H9 (cell line): ENCODE measurements around the gene CCDC12. TPM values are rescaled to one million over a fixed set of nuclear protein-coding genes. Genes with fewer than 3 reads are reported as not detected.
A peak's percentile ranks its signal among the peaks of the same experiment; 100 is the strongest.

Experiments used
- DNase-seq: peaks from one replicate; pipeline ENCODE4 v3.0.0-alpha.2; 2017
- H2AFZ ChIP-seq: one replicate; pipeline ENCODE4 v1.6.1; 2013; ENCODE audit warnings: mild to moderate bottlenecking, low read length, control low read depth, moderate library complexity
- H2AK5ac ChIP-seq: 2 replicates; pipeline ENCODE4 v1.6.1; 2013; ENCODE audit warnings: low read length, control low read depth, mixed read lengths; ENCODE audit not compliant: insufficient read length
- H2BK120ac ChIP-seq: one replicate; pipeline ENCODE4 v1.6.1; 2013; ENCODE audit warnings: low read depth, mild to moderate bottlenecking, low read length, control low read depth, inconsistent platforms; ENCODE audit not compliant: poor library complexity, severe bottlenecking
- H2BK12ac ChIP-seq: 2 replicates; pipeline ENCODE4 v1.6.1; 2013; ENCODE audit warnings: low read length, control low read depth, mixed read lengths, low read depth; ENCODE audit not compliant: insufficient read length
- H2BK15ac ChIP-seq: 2 replicates; pipeline ENCODE4 v1.6.1; 2013; ENCODE audit warnings: low read depth, low read length, control low read depth
- H2BK20ac ChIP-seq: one replicate; pipeline ENCODE4 v1.6.1; 2013; ENCODE audit warnings: low read depth, mild to moderate bottlenecking, low read length, control low read depth, inconsistent platforms; ENCODE audit not compliant: poor library complexity, severe bottlenecking
- H2BK5ac ChIP-seq: 2 replicates; pipeline ENCODE4 v1.6.1; 2013; ENCODE audit warnings: low read length, control low read depth, mixed read lengths; ENCODE audit not compliant: insufficient read length
- H3K14ac ChIP-seq: 2 replicates; pipeline ENCODE4 v1.6.1; 2013; ENCODE audit warnings: low read length, control low read depth; ENCODE audit not compliant: insufficient read depth
- H3K18ac ChIP-seq: 2 replicates; pipeline ENCODE4 v1.6.1; 2013; ENCODE audit warnings: low read depth, mild to moderate bottlenecking, mixed read lengths, low read length, control low read depth; ENCODE audit not compliant: insufficient read length
- H3K23ac ChIP-seq: 2 replicates; pipeline ENCODE4 v1.6.1; 2013; ENCODE audit warnings: low read length, control low read depth, mixed read lengths, low read depth; ENCODE audit not compliant: insufficient read length
- H3K23me2 ChIP-seq: 2 replicates; pipeline ENCODE4 v1.6.1; 2013; ENCODE audit warnings: low read depth, mild to moderate bottlenecking, mixed read lengths, low read length, control low read depth; ENCODE audit not compliant: insufficient read length, poor library complexity, severe bottlenecking
- H3K27ac ChIP-seq: 2 replicates; pipeline ENCODE4 v1.5.1; 2013; ENCODE audit warnings: low read length, control low read depth, mixed read lengths, low read depth; ENCODE audit not compliant: insufficient read length
- H3K27me3 ChIP-seq: 2 replicates; pipeline ENCODE4 v1.6.1; 2013; ENCODE audit warnings: low read length, control low read depth, inconsistent platforms; ENCODE audit not compliant: insufficient read depth
- H3K4ac ChIP-seq: 2 replicates; pipeline ENCODE4 v1.6.1; 2013; ENCODE audit warnings: low read depth, mild to moderate bottlenecking, control low read depth, inconsistent platforms, low read length, moderate library complexity
- H3K4me1 ChIP-seq: 2 replicates; pipeline ENCODE4 v1.6.1; 2013; ENCODE audit warnings: low read length, control low read depth, inconsistent platforms; ENCODE audit not compliant: insufficient read depth
- H3K4me2 ChIP-seq: 2 replicates; pipeline ENCODE4 v1.6.1; 2013; ENCODE audit warnings: low read length, control low read depth, mixed read lengths; ENCODE audit not compliant: insufficient read length, insufficient read depth
- H3K56ac ChIP-seq: 2 replicates; pipeline ENCODE4 v1.6.1; 2013; ENCODE audit warnings: low read depth, mild to moderate bottlenecking, mixed read lengths, low read length, control low read depth; ENCODE audit not compliant: insufficient read length
- H3K79me1 ChIP-seq: 2 replicates; pipeline ENCODE4 v1.6.1; 2013; ENCODE audit warnings: low read depth, mild to moderate bottlenecking, moderate library complexity, low read length, control low read depth, inconsistent platforms; ENCODE audit not compliant: insufficient read depth, poor library complexity, severe bottlenecking
- H3K79me2 ChIP-seq: 2 replicates; pipeline ENCODE4 v1.6.1; 2013; ENCODE audit warnings: low read length, control low read depth, inconsistent platforms; ENCODE audit not compliant: insufficient read depth
- H3K9ac ChIP-seq: 2 replicates; pipeline ENCODE4 v1.6.1; 2013; ENCODE audit warnings: low read length, control low read depth, mixed read lengths; ENCODE audit not compliant: insufficient read length; ENCODE audit errors: extremely low read depth
- H3K9me3 ChIP-seq: one replicate; pipeline ENCODE4 v1.6.1; 2013; ENCODE audit warnings: low read depth, low read length, inconsistent platforms; ENCODE audit not compliant: control insufficient read depth
- H3T11ph ChIP-seq: one replicate; pipeline ENCODE4 v1.6.1; 2013; ENCODE audit warnings: mild to moderate bottlenecking, low read length, control low read depth, inconsistent platforms
- H4K20me1 ChIP-seq: one replicate; pipeline ENCODE4 v1.6.1; 2013; ENCODE audit not compliant: control insufficient read depth, insufficient read length, insufficient read depth
- H4K5ac ChIP-seq: 2 replicates; pipeline ENCODE4 v1.6.1; 2013; ENCODE audit warnings: low read depth, mild to moderate bottlenecking, mixed read lengths, low read length, control low read depth; ENCODE audit not compliant: insufficient read length
- H4K8ac ChIP-seq: replicated peaks from 2 replicates; pipeline ENCODE4 v1.6.1; 2013; ENCODE audit warnings: low read length, control low read depth, mixed read lengths, low read depth; ENCODE audit not compliant: insufficient read length
- H4K91ac ChIP-seq: 2 replicates; pipeline ENCODE4 v1.6.1; 2013; ENCODE audit warnings: low read depth, mild to moderate bottlenecking, moderate library complexity, mixed read lengths, low read length, control low read depth; ENCODE audit not compliant: insufficient read length
- H3K27ac Mint-ChIP-seq, 3 experiments: 2 replicates in 2 of 3; 3 replicates in 1 of 3; pipeline ENCODE4 v1.8.0; 2020 to 2021; ENCODE audit warnings: mixed read lengths in 3 of 3, mild to moderate bottlenecking in 1 of 3, moderate library complexity in 1 of 3
- H3K27me3 Mint-ChIP-seq: 2 replicates; pipeline ENCODE4 v1.8.0; 2021; ENCODE audit warnings: low read depth, mild to moderate bottlenecking, moderate library complexity, mixed read lengths
- H3K36me3 Mint-ChIP-seq, 3 experiments: 2 replicates in 2 of 3; 3 replicates in 1 of 3; pipeline ENCODE4 v1.8.0; 2020 to 2021; ENCODE audit warnings: low read depth in 3 of 3, mixed read lengths in 3 of 3; ENCODE audit not compliant: insufficient read depth in 1 of 3
- H3K4me1 Mint-ChIP-seq, 2 experiments: 2 replicates each; pipeline ENCODE4 v1.8.0; 2020; ENCODE audit warnings: mixed read lengths in 2 of 2
- H3K4me3 Mint-ChIP-seq, 2 experiments: 2 replicates in 1 of 2; 3 replicates in 1 of 2; pipeline ENCODE4 v1.8.0; 2020 to 2021; ENCODE audit warnings: mild to moderate bottlenecking in 2 of 2, mixed read lengths in 2 of 2, moderate library complexity in 1 of 2
- H3K9me3 Mint-ChIP-seq, 2 experiments: 2 replicates in 1 of 2; 3 replicates in 1 of 2; pipeline ENCODE4 v1.8.0; 2020; ENCODE audit warnings: mild to moderate bottlenecking in 2 of 2, mixed read lengths in 2 of 2, moderate library complexity in 1 of 2
- whole genome bisulfite sequencing: extraction: QIAGEN DNeasy Blood & Tissue Kit; methylation state at CpG from one replicate; pipeline ENCODE4 v1.1.7; 2013; ENCODE audit warnings: missing lambda C conversion rate, low lambda C conversion rate, mixed read lengths; ENCODE audit not compliant: insufficient read length; ENCODE audit errors: extremely low coverage; 5-methylcytosine and 5-hydroxymethylcytosine counted together
- total RNA-seq: library from RNA; stranded (reverse); gene quantifications from 2 replicates; pipeline ENCODE4 v1.2.1, GENCODE V29; 2021
- TF ChIP-seq, protein P1 (sequence below): fragments of 200-600 bp; sonication (generic); conservative IDR thresholded peaks from 3 replicates; pipeline ENCODE4 v1.8.0; 2021; ENCODE audit warnings: antibody characterized with exemption, mild to moderate bottlenecking

Gene CCDC12
- total RNA-seq, 1 experiment from 2014 or later: 54.0 TPM

DNA sequence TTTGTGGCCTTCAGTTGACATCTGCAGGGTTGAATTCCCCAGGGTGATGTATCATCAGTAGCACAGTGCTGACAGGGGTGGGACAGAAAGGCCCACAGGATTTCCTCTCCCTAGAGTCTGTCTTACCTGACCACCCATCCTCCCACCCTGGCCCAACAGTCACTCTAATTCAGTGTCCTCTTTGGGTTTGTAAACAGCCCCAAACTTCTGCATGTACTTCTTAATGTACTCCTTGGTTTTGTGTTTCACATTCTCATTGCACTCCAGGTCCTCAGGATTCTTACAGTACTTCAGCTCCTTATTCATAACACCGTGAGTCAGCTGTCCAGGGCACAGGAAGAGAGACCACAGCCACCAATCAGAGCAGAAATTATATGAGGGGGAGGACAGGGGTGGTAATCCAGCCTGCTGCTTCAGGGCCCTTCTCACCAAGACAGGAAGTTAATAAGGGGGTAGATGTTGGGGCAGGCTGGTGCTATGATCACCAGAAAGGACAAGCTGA, 40.4 kb upstream of the CCDC12 start:
- TF ChIP-seq, protein P1, sequence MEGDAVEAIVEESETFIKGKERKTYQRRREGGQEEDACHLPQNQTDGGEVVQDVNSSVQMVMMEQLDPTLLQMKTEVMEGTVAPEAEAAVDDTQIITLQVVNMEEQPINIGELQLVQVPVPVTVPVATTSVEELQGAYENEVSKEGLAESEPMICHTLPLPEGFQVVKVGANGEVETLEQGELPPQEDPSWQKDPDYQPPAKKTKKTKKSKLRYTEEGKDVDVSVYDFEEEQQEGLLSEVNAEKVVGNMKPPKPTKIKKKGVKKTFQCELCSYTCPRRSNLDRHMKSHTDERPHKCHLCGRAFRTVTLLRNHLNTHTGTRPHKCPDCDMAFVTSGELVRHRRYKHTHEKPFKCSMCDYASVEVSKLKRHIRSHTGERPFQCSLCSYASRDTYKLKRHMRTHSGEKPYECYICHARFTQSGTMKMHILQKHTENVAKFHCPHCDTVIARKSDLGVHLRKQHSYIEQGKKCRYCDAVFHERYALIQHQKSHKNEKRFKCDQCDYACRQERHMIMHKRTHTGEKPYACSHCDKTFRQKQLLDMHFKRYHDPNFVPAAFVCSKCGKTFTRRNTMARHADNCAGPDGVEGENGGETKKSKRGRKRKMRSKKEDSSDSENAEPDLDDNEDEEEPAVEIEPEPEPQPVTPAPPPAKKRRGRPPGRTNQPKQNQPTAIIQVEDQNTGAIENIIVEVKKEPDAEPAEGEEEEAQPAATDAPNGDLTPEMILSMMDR: no peak
- Histone ChIP-seq H2AK5ac (no peak overlapping the region), H2BK15ac (no peak overlapping the region), H2BK120ac (no peak overlapping the region), H4K20me1 (no peaks in the 10 kb centered on the region), H3K27me3 (no peaks in the 10 kb centered on the region), H3K23me2 (no peaks in the 10 kb centered on the region), H3T11ph (no peak overlapping the region), H3K79me2 (no peaks in the 10 kb centered on the region), H3K23ac (no peak overlapping the region), H4K91ac (no peak overlapping the region), H3K4me2 (no peak overlapping the region), H3K14ac (no peak overlapping the region), H3K18ac (no peak overlapping the region), H3K27ac (no peak overlapping the region), H4K8ac (no peak overlapping the region), H3K4ac (no peak overlapping the region), H2AFZ (no peak overlapping the region), H2BK12ac (no peak overlapping the region), H3K9me3 (no peaks in the 10 kb centered on the region), H2BK20ac (no peak overlapping the region), H2BK5ac (no peak overlapping the region), H3K79me1 (no peaks in the 10 kb centered on the region), H3K4me1 (no peaks in the 10 kb centered on the region), H3K9ac (no peak overlapping the region), H3K56ac (no peak overlapping the region), H4K5ac (no peak overlapping the region)
- Mint-ChIP-seq H3K9me3 (no peaks in the 10 kb centered on the region), H3K27ac (peak overlapping the region in 1 of 3 experiments; percentile 71; a peak in 2 of 7 replicates), H3K36me3 (peaks cover 5 to 38% (median 37%) of the 10 kb centered on the region in 3 experiments; a peak in 6 of 7 replicates), H3K4me1 (peaks cover 15 to 20% of the 10 kb centered on the region in 2 experiments), H3K4me3 (no peak overlapping the region), H3K27me3 (no peaks in the 10 kb centered on the region)
- no peak for DNase-seq
- WGBS: no CpG with 5 or more reads among the region's 1 CpG
